Measurements from ENCODE around the gene DYNLL2.
"Not testable (repeated sequence)": the region's sequence is repeated elsewhere in the genome, so short reads cannot be mapped to it uniquely, and the experiment has no call there.

DYNLL2 gene

DNA sequence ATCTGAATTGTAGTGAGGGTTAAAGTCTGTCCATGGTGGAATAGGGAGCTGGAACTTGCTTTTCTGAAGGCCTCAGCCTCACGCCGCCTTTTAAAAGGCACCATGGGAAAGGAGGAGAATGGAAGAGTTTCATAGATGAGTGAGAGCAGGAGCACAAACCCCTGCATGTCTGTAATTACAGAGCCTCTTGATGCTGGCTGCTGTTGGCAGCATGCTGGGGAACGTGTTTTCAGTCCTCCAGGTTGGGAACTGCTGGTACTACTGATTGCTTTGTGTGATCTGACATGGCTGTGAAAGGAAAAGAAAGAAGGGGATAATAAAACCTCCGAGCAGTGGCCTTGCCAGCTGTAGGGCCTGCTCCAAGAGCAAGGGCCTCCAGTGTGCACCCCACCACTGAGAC is 16.8 kb upstream of the DYNLL2 start:
- H3K4me3 ChIP-seq (ENCODE audit: insufficient read depth, low read depth, low read length, poor library complexity, severe bottlenecking), result no peak overlapping the region
- H3K27ac ChIP-seq (ENCODE audit: insufficient read depth, low read length, poor library complexity, severe bottlenecking), result no peak overlapping the region
- DNase-seq, result no peak
- no peaks in the 10 kb centered on the region for H3K36me3 ChIP-seq (ENCODE audit: control insufficient read depth, insufficient read depth, low read length)
- no peaks in the 10 kb centered on the region for H3K27me3 ChIP-seq (replicated peaks; ENCODE audit: control insufficient read depth, insufficient read depth, low read length, poor library complexity, severe bottlenecking)
- H3K9me3 ChIP-seq (ENCODE audit: control insufficient read depth, low read length), result no peaks in the 10 kb centered on the region
- H3K4me1 ChIP-seq (ENCODE audit: control insufficient read depth, insufficient read depth, low read length, poor library complexity, severe bottlenecking), result no peaks in the 10 kb centered on the region

DNA sequence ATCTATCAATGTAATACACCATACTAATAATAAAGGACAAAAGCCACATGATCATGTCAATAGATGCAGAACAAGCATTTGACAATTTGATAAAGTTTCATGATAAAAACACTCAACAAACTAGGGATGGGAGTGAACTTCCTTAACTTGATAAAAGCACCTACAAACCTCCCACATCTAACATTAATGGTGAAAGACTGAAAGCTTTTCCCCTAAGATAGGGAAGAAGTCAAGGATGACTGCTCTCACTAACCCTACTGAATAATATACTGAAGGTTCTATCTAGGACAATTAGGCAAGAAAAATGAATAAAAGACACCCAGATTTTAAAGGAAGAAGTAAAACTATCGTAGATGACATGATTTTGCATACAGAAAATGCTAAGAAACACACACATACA is 10.4 kb upstream of the DYNLL2 start:
- Histone ChIP-seq H3K4me3 (ENCODE audit: insufficient read depth, low read depth, low read length, poor library complexity, severe bottlenecking) (no peak overlapping the region), H3K27me3 (replicated peaks; ENCODE audit: control insufficient read depth, insufficient read depth, low read length, poor library complexity, severe bottlenecking) (no peaks in the 10 kb centered on the region), H3K9me3 (ENCODE audit: control insufficient read depth, low read length) (no peaks in the 10 kb centered on the region), H3K27ac (ENCODE audit: insufficient read depth, low read length, poor library complexity, severe bottlenecking) (no peak overlapping the region), H3K4me1 (ENCODE audit: control insufficient read depth, insufficient read depth, low read length, poor library complexity, severe bottlenecking) (no peaks in the 10 kb centered on the region), H3K36me3 (ENCODE audit: control insufficient read depth, insufficient read depth, low read length) (no peaks in the 10 kb centered on the region)
- no peak for DNase-seq

DNA sequence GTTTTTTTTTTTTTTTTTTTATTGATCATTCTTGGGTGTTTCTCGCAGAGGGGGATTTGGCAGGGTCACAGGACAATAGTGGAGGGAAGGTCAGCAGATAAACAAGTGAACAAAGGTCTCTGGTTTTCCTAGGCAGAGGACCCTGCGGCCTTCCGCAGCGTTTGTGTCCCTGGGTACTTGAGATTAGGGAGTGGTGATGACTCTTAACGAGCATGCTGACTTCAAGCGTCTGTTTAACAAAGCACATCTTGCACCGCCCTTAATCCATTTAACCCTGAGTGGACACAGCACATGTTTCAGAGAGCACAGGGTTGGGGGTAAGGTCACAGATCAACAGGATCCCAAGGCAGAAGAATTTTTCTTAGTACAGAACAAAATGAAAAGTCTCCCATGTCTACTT is 10.0 kb upstream of the DYNLL2 start:
- not testable (repeated sequence) for H3K36me3 ChIP-seq (ENCODE audit: control insufficient read depth, insufficient read depth, low read length); H3K27me3 ChIP-seq (replicated peaks; ENCODE audit: control insufficient read depth, insufficient read depth, low read length, poor library complexity, severe bottlenecking); DNase-seq; H3K27ac ChIP-seq (ENCODE audit: insufficient read depth, low read length, poor library complexity, severe bottlenecking); H3K9me3 ChIP-seq (ENCODE audit: control insufficient read depth, low read length); H3K4me1 ChIP-seq (ENCODE audit: control insufficient read depth, insufficient read depth, low read length, poor library complexity, severe bottlenecking); H3K4me3 ChIP-seq (ENCODE audit: insufficient read depth, low read depth, low read length, poor library complexity, severe bottlenecking)

DNA sequence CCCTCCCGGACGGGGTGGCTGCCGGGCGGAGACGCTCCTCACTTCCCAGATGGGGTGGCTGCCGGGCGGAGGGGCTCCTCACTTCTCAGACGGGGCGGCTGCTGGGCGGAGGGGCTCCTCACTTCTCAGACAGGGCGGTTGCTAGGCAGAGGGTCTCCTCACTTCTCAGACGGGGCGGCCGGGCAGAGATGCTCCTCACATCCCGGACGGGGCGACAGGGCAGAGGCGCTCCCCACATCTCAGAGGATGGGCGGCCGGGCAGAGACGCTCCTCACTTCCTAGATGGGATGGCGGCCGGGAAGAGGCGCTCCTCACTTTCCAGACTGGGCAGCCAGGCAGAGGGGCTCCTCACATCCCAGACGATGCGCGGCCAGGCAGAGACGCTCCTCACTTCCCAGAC is 8.8 kb upstream of the DYNLL2 start:
- not testable (repeated sequence) for DNase-seq; H3K27ac ChIP-seq (ENCODE audit: insufficient read depth, low read length, poor library complexity, severe bottlenecking); H3K4me1 ChIP-seq (ENCODE audit: control insufficient read depth, insufficient read depth, low read length, poor library complexity, severe bottlenecking); H3K27me3 ChIP-seq (replicated peaks; ENCODE audit: control insufficient read depth, insufficient read depth, low read length, poor library complexity, severe bottlenecking); H3K36me3 ChIP-seq (ENCODE audit: control insufficient read depth, insufficient read depth, low read length); H3K9me3 ChIP-seq (ENCODE audit: control insufficient read depth, low read length); H3K4me3 ChIP-seq (ENCODE audit: insufficient read depth, low read depth, low read length, poor library complexity, severe bottlenecking)

DNA sequence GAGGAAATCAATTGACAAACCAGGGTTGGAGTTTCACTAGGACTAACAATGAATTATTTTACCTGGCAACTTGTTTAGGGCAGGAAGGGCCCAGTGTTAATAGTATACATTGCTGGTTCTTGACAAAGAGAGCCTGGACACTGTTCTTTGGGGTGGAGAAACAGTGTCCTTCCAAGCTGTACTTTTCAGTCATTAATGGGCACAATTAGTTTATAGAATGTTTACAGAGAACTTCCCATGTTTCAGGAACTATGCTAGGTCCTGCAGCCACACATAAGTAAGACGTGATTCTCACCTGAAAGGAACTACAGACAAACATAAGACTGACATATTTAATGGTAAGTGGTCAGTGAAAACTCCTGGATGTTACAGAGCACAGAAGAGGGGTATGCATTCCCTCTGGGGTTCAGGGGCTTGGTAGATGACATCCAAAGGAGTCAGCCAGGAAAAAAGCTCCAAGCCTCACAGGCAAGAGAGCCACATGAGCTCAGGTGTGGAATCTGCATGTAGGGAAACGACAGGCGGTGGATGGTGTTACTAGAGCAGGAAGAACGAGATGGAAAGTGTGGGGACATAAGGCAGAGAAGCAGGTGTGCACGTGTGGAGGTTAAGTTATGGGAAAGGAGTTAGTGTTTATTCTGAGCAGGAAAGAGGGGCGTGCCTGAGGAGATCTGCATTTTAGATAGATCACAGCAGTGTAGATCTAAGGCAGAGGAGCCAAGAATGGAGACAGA is 3.8 kb upstream of the DYNLL2 start:
- no peaks in the 10 kb centered on the region for H3K36me3 ChIP-seq (ENCODE audit: control insufficient read depth, insufficient read depth, low read length)
- no peak overlapping the region for H3K27ac ChIP-seq (ENCODE audit: insufficient read depth, low read length, poor library complexity, severe bottlenecking)
- no peak for DNase-seq
- no peak overlapping the region for H3K4me3 ChIP-seq (ENCODE audit: insufficient read depth, low read depth, low read length, poor library complexity, severe bottlenecking)
- no peaks in the 10 kb centered on the region for H3K9me3 ChIP-seq (ENCODE audit: control insufficient read depth, low read length)
- H3K4me1 ChIP-seq (ENCODE audit: control insufficient read depth, insufficient read depth, low read length, poor library complexity, severe bottlenecking), result peaks cover 5% of the 10 kb centered on the region
- no peaks in the 10 kb centered on the region for H3K27me3 ChIP-seq (replicated peaks; ENCODE audit: control insufficient read depth, insufficient read depth, low read length, poor library complexity, severe bottlenecking)

DNA sequence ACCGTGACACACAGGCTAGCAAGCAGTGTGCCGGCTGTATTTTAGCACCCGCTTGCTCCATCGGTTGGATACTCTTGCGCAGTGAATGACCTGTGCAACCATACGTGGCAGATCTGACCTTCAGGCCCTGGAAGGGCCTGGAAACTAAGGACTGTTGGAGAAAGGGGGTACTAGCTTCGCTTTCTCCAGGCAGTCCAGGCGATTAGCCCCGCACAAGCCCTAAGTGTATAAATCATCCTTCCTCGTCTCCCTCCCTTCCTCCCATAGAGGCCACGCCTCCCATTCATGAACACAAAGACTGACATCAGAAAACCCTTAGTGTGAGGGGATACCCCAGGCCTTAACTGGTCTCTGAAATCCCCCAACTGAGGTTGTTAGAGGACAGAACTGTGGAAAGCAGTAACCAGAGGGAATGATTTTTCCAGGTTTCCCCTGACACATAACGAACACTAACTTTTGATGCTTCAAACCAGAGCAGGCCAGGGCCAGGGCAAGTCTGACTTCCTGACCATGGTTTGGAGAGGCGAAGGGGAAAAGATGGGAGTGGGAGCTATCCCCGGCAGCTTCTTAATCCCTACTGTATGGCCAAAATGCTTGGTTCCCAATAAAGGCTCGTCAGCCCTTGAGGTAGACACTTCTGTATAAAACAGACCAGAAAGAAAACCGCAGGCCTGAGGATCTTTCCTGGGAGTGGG is 1.4 kb upstream of the DYNLL2 start:
- DNase-seq, result no peak
- Histone ChIP-seq H3K4me1 (ENCODE audit: control insufficient read depth, insufficient read depth, low read length, poor library complexity, severe bottlenecking) (peaks cover 15% of the 10 kb centered on the region), H3K27me3 (replicated peaks; ENCODE audit: control insufficient read depth, insufficient read depth, low read length, poor library complexity, severe bottlenecking) (no peaks in the 10 kb centered on the region), H3K4me3 (ENCODE audit: insufficient read depth, low read depth, low read length, poor library complexity, severe bottlenecking) (no peak overlapping the region), H3K36me3 (ENCODE audit: control insufficient read depth, insufficient read depth, low read length) (peaks cover 13% of the 10 kb centered on the region), H3K27ac (ENCODE audit: insufficient read depth, low read length, poor library complexity, severe bottlenecking) (no peak overlapping the region), H3K9me3 (ENCODE audit: control insufficient read depth, low read length) (no peaks in the 10 kb centered on the region)

DNA sequence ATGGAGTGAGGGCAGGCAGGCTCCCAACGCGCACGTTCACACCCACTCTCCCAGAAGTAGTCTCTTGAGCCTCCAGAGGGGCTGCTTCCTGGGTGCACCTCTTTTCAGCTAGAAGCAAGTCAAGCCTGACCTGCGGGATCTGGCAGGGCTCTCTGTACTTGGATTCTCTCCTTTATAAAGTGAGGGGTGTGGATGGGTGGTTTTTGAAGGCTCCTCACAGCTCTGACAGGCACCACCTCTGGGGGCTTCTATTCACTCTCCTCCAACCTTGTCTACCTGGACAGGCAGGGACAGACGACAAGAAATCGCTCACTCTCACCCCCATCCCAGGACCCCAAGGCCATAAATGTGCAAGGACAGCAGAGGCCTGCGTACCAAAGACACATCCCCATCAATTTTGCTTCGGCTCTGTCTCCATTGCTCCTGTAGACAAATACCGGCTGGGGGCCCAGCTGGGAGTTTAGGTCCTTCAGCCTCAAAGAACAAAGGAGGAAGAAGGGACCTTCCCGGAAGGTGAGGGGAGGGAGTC is 814 bp upstream of the DYNLL2 start:
- Histone ChIP-seq H3K27ac (ENCODE audit: insufficient read depth, low read length, poor library complexity, severe bottlenecking) (peak overlapping the region; percentile 64), H3K4me1 (ENCODE audit: control insufficient read depth, insufficient read depth, low read length, poor library complexity, severe bottlenecking) (peaks cover 17% of the 10 kb centered on the region), H3K9me3 (ENCODE audit: control insufficient read depth, low read length) (no peaks in the 10 kb centered on the region), H3K36me3 (ENCODE audit: control insufficient read depth, insufficient read depth, low read length) (peaks cover 19% of the 10 kb centered on the region), H3K4me3 (ENCODE audit: insufficient read depth, low read depth, low read length, poor library complexity, severe bottlenecking) (no peak overlapping the region), H3K27me3 (replicated peaks; ENCODE audit: control insufficient read depth, insufficient read depth, low read length, poor library complexity, severe bottlenecking) (no peaks in the 10 kb centered on the region)
- no peak for DNase-seq

DNA sequence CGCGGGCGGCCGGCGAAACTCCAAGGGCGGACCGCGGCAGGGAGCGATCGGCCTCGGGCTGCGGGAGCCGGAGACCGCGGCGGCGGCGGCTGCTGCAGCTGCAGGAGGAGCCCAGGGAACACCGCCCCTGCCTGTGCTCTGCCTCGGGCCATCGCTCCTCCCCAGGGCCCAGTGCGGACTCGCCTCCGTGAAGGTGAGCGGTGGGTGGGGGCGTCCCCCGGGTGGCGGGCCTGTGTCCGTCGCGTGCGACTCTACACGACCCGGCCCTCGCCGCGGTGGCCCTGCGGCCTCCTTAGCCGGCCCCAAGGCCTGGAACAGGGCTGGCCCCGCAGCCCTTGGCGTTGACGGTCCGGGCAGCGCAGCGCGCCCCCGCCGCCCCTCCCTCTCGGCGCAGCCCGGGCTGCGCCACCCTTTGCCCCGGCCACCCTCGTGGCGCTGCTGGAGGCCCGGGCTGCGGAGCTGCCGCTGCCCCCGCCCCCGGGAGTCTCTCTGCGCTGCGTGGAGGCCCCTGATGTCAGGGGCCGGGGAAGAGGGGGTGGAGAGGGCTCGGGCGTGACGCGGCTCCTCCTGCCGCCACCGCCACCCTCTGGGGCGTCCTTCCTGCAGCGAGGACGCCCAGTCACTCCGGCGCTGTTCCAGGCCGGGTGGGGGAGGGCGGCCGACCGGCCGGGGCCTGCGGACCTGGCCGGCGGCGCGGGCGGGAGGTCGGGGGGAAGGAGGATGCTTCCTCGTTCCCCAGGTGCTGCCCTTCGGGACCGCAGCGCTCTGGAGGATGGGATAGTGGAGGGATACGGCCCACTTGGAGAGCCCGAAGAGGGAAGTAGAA is 485 bp downstream of the DYNLL2 start:
- no peaks in the 10 kb centered on the region for H3K9me3 ChIP-seq (ENCODE audit: control insufficient read depth, low read length)
- H3K27ac ChIP-seq (ENCODE audit: insufficient read depth, low read length, poor library complexity, severe bottlenecking), result peak overlapping the region; percentile 82
- peaks cover 32% of the 10 kb centered on the region for H3K36me3 ChIP-seq (ENCODE audit: control insufficient read depth, insufficient read depth, low read length)
- no peaks in the 10 kb centered on the region for H3K27me3 ChIP-seq (replicated peaks; ENCODE audit: control insufficient read depth, insufficient read depth, low read length, poor library complexity, severe bottlenecking)
- peak overlapping the region; percentile 75 for H3K4me3 ChIP-seq (ENCODE audit: insufficient read depth, low read depth, low read length, poor library complexity, severe bottlenecking)
- DNase-seq, result peak; percentile 46 to 56 (median 55)
- peaks cover 17% of the 10 kb centered on the region for H3K4me1 ChIP-seq (ENCODE audit: control insufficient read depth, insufficient read depth, low read length, poor library complexity, severe bottlenecking)

DNA sequence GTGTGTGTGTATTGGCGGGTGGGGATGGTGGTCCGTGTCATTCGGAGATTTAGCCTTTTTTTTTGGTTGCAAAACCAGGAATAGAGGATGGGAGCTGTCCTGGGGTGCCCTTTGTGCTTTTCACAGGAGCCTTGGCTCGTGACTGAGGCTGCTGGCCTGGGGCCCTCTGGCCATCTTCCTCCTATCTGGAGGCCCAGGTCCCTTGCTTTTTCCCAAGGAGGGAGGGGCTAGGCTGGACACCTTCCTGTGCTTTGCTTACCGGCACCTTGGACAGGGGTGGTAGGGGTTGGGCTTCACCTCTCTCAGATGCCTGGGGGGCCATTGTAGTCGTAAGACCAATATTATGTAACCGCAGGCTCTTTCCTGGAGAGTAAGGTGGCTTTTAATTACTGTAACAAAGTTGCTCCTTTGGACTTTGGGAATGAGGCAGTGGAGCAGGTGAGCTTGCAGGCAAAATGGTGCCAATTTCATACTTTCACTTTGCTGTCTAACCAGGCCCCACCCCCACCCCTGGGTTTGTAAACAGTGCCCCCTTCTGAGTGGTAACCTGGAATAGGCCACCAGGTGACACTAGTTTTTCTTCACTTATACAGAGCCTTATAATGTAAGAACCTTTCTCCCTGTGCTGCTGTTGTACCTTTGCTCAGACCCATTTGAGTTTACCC is 1.2 kb downstream of the DYNLL2 start:
- peak; percentile 28 to 47 (median 37) for DNase-seq
- H3K4me3 ChIP-seq (ENCODE audit: insufficient read depth, low read depth, low read length, poor library complexity, severe bottlenecking), result peak overlapping the region; percentile 75
- peaks cover 17% of the 10 kb centered on the region for H3K4me1 ChIP-seq (ENCODE audit: control insufficient read depth, insufficient read depth, low read length, poor library complexity, severe bottlenecking)
- no peaks in the 10 kb centered on the region for H3K9me3 ChIP-seq (ENCODE audit: control insufficient read depth, low read length)
- peaks cover 39% of the 10 kb centered on the region for H3K36me3 ChIP-seq (ENCODE audit: control insufficient read depth, insufficient read depth, low read length)
- H3K27ac ChIP-seq (ENCODE audit: insufficient read depth, low read length, poor library complexity, severe bottlenecking), result peak overlapping the region; percentile 82
- H3K27me3 ChIP-seq (replicated peaks; ENCODE audit: control insufficient read depth, insufficient read depth, low read length, poor library complexity, severe bottlenecking), result no peaks in the 10 kb centered on the region

Measured in effector memory CD4-positive, alpha-beta T cell (primary cell).